NT2/D1 (cell line): Measurements from ENCODE around the gene HELZ2.

Experiments
- SUZ12 ChIP-seq: IDR thresholded peaks from 2 replicates; pipeline ENCODE4 v1.6.1; 2011; ENCODE audit not compliant: insufficient read length, insufficient read depth; ENCODE audit errors: extremely low read depth
- YY1 ChIP-seq: IDR thresholded peaks from 2 replicates; pipeline ENCODE4 v1.6.1; 2011; ENCODE audit not compliant: insufficient read length, insufficient read depth
- ZNF274 ChIP-seq: IDR thresholded peaks from 2 replicates; pipeline ENCODE4 v1.6.1; 2011; ENCODE audit warnings: mild to moderate bottlenecking, low read depth, low read length

GRCh38 chr20:63565699-63566335 is 8.2 kb downstream of the HELZ2 start:
- no peak for TF ChIP-seq YY1
- TF ChIP-seq ZNF274, result no peak
- TF ChIP-seq SUZ12, result no peak
